ENCODE results near the gene CSRNP2. TPM values are rescaled to one million over a fixed set of nuclear protein-coding genes. Genes with fewer than 3 reads are reported as not detected.

Gene CSRNP2
- total RNA-seq, 1 experiment from 2014 or later: 44.0 TPM

DNA sequence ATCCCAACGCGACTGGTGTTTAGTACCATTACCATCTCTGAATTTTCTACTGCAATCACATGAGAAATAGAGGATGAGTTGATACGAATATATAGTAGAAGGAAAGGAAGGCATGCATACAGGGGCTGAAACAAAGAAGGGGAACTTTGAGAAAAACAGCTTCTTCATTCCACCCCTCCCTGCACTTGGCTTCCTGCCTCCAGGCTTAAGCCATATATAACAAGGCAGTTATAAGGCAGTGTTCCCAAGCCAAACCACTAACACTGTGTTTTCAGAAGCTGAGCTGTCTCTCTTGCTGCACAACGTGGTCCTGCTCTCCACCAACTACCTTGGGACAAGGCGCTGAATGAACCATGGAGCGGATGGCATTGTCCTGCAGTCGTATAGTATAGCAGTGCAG is 24.3 kb downstream of the CSRNP2 start:
- no peak overlapping the region for H3K4me3 Mint-ChIP-seq (ENCODE audit: unreplicated experiment)
- H3K4me1 ChIP-seq: peaks cover 9% of the 10 kb centered on the region
- H3K4me1 Mint-ChIP-seq (ENCODE audit: low read depth, unreplicated experiment): no peaks in the 10 kb centered on the region
- H3K36me3 ChIP-seq (ENCODE audit: control insufficient read depth, insufficient read depth, low read length): peaks cover 9% of the 10 kb centered on the region
- no peak for DNase-seq
- H3K27ac Mint-ChIP-seq (ENCODE audit: unreplicated experiment): no peak overlapping the region
- no peak for TF ChIP-seq CTCF (IDR thresholded peaks at IDR 0.05; ENCODE audit: insufficient read depth in 1 of 2, low read depth in 1 of 2, low read length in 1 of 2, severe bottlenecking in 1 of 2, unreplicated experiment in 1 of 2)
- intact Hi-C loops (cut with micrococcal nuclease; ENCODE audit: unreplicated experiment): loop anchor here (2.0 kb wide), 1 partner anchor 50 kb away; no protein-coding TSS in a partner anchor
- no peaks in the 10 kb centered on the region for H3K9me3 ChIP-seq
- ChIA-PET CTCF (no interaction called here), POLR2A (interaction anchor here (0.6 kb wide), 1 partner anchor 234 kb away, joined by 7 read pairs; no protein-coding TSS in a partner anchor)
- peaks cover 92% of the 10 kb centered on the region for H3K36me3 Mint-ChIP-seq (ENCODE audit: insufficient read depth, unreplicated experiment)
- H3K27me3 Mint-ChIP-seq (ENCODE audit: insufficient read depth, unreplicated experiment): no peaks in the 10 kb centered on the region
- BruUV-seq (replicated peaks): no TSS peak
- no peaks in the 10 kb centered on the region for H3K27me3 ChIP-seq (replicated peaks; ENCODE audit: control insufficient read depth, insufficient read depth, low read length)
- no peak overlapping the region for H3K4me3 ChIP-seq (ENCODE audit: low read depth, low read length)
- no peaks in the 10 kb centered on the region for H3K9me3 Mint-ChIP-seq (ENCODE audit: unreplicated experiment)

DNA sequence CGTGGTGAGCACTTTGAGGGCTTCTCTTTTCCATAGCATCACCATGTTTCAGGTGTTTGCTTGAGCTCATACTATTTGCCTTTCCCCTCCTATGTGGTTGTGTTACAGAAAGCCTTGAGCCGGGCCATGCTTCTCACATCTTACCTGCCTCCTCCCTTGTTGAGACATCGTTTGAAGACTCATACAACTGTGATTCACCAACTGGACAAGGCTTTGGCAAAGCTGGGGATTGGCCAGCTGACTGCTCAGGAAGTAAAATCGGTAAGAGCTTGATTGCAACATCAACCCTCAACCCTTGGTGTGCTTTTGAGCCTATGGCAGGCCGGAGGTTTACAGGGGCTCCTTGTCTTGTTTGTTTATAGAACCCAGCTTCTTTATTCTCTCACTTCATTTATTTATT is 27.2 kb downstream of the CSRNP2 start:
- Mint-ChIP-seq H3K27me3 (ENCODE audit: insufficient read depth, unreplicated experiment) (no peaks in the 10 kb centered on the region), H3K27ac (ENCODE audit: unreplicated experiment) (no peak overlapping the region), H3K36me3 (ENCODE audit: insufficient read depth, unreplicated experiment) (peaks cover 72% of the 10 kb centered on the region), H3K9me3 (ENCODE audit: unreplicated experiment) (no peaks in the 10 kb centered on the region), H3K4me1 (ENCODE audit: low read depth, unreplicated experiment) (no peaks in the 10 kb centered on the region), H3K4me3 (ENCODE audit: unreplicated experiment) (no peak overlapping the region)
- intact Hi-C loops (cut with micrococcal nuclease; ENCODE audit: unreplicated experiment): no loop called here
- no peak for TF ChIP-seq CTCF (IDR thresholded peaks at IDR 0.05; ENCODE audit: insufficient read depth in 1 of 2, low read depth in 1 of 2, low read length in 1 of 2, severe bottlenecking in 1 of 2, unreplicated experiment in 1 of 2)
- no peaks in the 10 kb centered on the region for H3K9me3 ChIP-seq
- DNase-seq: no peak
- H3K27me3 ChIP-seq (replicated peaks; ENCODE audit: control insufficient read depth, insufficient read depth, low read length): no peaks in the 10 kb centered on the region
- no TSS peak for BruUV-seq (replicated peaks)
- no peaks in the 10 kb centered on the region for H3K4me1 ChIP-seq
- ChIA-PET POLR2A (no interaction called here), CTCF (no interaction called here)
- H3K4me3 ChIP-seq (ENCODE audit: low read depth, low read length): no peak overlapping the region
- H3K36me3 ChIP-seq (ENCODE audit: control insufficient read depth, insufficient read depth, low read length): peaks cover 4% of the 10 kb centered on the region

GRCh38 chr12:51055060-51055459 is 28.3 kb downstream of the CSRNP2 start:
- peaks cover 4% of the 10 kb centered on the region for H3K36me3 ChIP-seq (ENCODE audit: control insufficient read depth, insufficient read depth, low read length)
- no peak overlapping the region for H3K4me3 ChIP-seq (ENCODE audit: low read depth, low read length)
- intact Hi-C loops (cut with micrococcal nuclease; ENCODE audit: unreplicated experiment): no loop called here
- Mint-ChIP-seq H3K4me1 (ENCODE audit: low read depth, unreplicated experiment) (no peaks in the 10 kb centered on the region), H3K27ac (ENCODE audit: unreplicated experiment) (no peak overlapping the region), H3K9me3 (ENCODE audit: unreplicated experiment) (no peaks in the 10 kb centered on the region), H3K4me3 (ENCODE audit: unreplicated experiment) (no peak overlapping the region), H3K27me3 (ENCODE audit: insufficient read depth, unreplicated experiment) (no peaks in the 10 kb centered on the region), H3K36me3 (ENCODE audit: insufficient read depth, unreplicated experiment) (peaks cover 63% of the 10 kb centered on the region)
- DNase-seq: no peak
- TF ChIP-seq CTCF (IDR thresholded peaks at IDR 0.05; ENCODE audit: insufficient read depth in 1 of 2, low read depth in 1 of 2, low read length in 1 of 2, severe bottlenecking in 1 of 2, unreplicated experiment in 1 of 2): no peak
- ChIA-PET POLR2A (no interaction called here), CTCF (no interaction called here)
- no peaks in the 10 kb centered on the region for H3K9me3 ChIP-seq
- no peaks in the 10 kb centered on the region for H3K4me1 ChIP-seq
- H3K27me3 ChIP-seq (replicated peaks; ENCODE audit: control insufficient read depth, insufficient read depth, low read length): no peaks in the 10 kb centered on the region
- no TSS peak for BruUV-seq (replicated peaks)

All from Caco-2 (cell line).